H1 (cell line): ENCODE measurements around the gene ARHGEF2. TPM values are rescaled to one million over a fixed set of nuclear protein-coding genes. Genes with fewer than 3 reads are reported as not detected.

Experiments
- CTBP2 ChIP-seq: IDR thresholded peaks from 2 replicates; pipeline ENCODE4 v1.7.0; 2011; ENCODE audit warnings: borderline replicate concordance, mild to moderate bottlenecking, moderate library complexity, mixed read lengths, low read length; ENCODE audit not compliant: insufficient read depth, insufficient read length
- POLR2AphosphoS5 ChIP-seq: IDR thresholded peaks from 2 replicates; pipeline ENCODE4 v1.6.1; 2011; ENCODE audit warnings: low read depth, low read length
- SIN3A ChIP-seq, 2 experiments: IDR thresholded peaks in 1 of 2; conservative IDR thresholded peaks in 1 of 2; 2 replicates each; pipeline ENCODE4 v1.6.1; 2011 to 2012; ENCODE audit warnings: low read length in 2 of 2, improper control_type of control experiment in 1 of 2, low read depth in 1 of 2, mild to moderate bottlenecking in 1 of 2
- SIRT6 ChIP-seq: IDR thresholded peaks from one replicate; pipeline ENCODE4 v1.7.1; 2012; ENCODE audit warnings: low read length, inconsistent platforms
- SP1 ChIP-seq: IDR thresholded peaks from 2 replicates; pipeline ENCODE4 v1.6.1; 2011; ENCODE audit warnings: low read depth, low read length
- polyA plus RNA-seq, 7 experiments: library from polyadenylated mRNA; depleted of rRNA in 3 of 7; stranded (reverse) in 5 of 7; unstranded in 2 of 7; fragments of >200 nt in 5 of 7; fragments of 200-250 nt in 2 of 7; gene quantifications; 1 replicate in 5 of 7; 2 replicates in 1 of 7; 4 replicates in 1 of 7; pipeline versions ENCODE4 v1.2.1 to v1.2.3, GENCODE V29; 2011 to 2013; ENCODE audit warnings: missing spikeins in 2 of 7, mixed read lengths in 2 of 7
- total RNA-seq: library from RNA; stranded (reverse); fragmentation: NEBNext Ultra II Directional; extraction: Animal tissue kit (Norgen Biotek cat#: 25700); gene quantifications from 2 replicates; pipeline ENCODE4 v1.2.1, GENCODE V29; 2021

The ARHGEF2 gene
- total and polyA plus RNA-seq, 2 of the 8 experiments (the other 6 are each of a cell fraction or from before 2014, with no cell fraction given), result 42.7 to 80.5 TPM

DNA sequence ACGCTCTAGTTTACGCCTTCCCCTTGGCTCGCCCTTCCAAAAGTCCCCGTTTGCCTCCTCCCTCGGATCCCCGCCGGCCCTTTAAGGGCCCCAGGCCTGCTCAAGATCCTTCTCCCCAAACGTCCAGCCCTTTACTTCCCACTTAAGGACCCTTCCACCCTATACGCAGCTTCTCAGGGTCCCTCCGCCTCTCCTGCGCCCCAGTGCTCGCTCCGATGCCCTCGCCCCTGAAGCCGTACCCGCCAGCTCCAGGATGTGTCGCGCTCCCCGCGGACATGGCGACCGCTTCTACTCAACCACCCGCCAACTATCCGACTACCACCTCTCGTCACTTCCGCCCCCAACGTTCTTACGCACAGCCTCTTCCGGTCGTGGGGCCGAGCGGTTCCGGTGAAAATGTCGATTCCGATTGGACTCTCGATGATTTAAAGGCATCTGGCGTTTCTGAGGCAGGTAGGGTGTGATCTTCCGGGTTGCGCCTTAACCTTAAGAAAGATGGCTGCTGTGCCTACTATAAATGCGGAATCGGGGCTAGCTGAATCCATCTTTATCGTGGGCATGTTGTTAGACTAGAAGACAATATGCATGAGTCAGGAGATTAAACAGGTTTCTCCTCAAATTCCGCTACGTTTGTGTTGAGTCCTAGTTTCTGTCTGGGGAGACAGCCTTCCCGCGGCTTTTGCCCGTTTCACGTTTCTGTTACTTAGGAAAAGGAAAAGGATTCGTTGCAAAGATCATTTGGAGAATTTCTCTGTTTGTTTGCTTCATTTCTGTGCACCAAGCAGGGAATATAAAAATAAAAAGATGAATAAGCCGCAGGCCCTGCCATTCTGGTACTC lies 44.0 kb downstream of the ARHGEF2 start, which contains the start of gene KHDC4 (continued):
- no peak for TF ChIP-seq SIRT6
- TF ChIP-seq SP1, result no peak
- TF ChIP-seq SIN3A (conservative IDR thresholded peaks at IDR 0.05 in 1 of 2, IDR thresholded peaks at IDR 0.05 in 1 of 2; ENCODE audit: low read depth in 1 of 2, low read length in 2 of 2), result peak in 1 of 2 experiments; percentile 83; a peak in 1 of 4 replicates
- TF ChIP-seq POLR2AphosphoS5, result peak; percentile 99
- no peak for TF ChIP-seq CTBP2
